IMR-90 (cell line): ENCODE measurements around the gene NBEA. TPM values are rescaled to one million over a fixed set of nuclear protein-coding genes. Genes with fewer than 3 reads are reported as not detected.

Source experiments
- ATAC-seq: fragments of 200-7000 bp; cut with Tn5 transposase; 2 replicates; pipeline ENCODE4 v1.9.1; 2020; ENCODE audit warnings: low read depth, mild to moderate bottlenecking, moderate library complexity
- BruUV-seq: library from RNA; stranded (reverse); fragments of 400-500 nt; replicated peaks from 2 replicates; lab custom pipeline; 2021; lab: Mats Ljungman, UMichigan
- CTCF ChIA-PET: fragments of 300-600 bp; formaldehyde crosslinking; extraction: SDS; loops from one replicate; lab custom pipeline; 2021; ENCODE audit warnings: antibody characterized with exemption; lab: Yijun Ruan, JAX
- POLR2A ChIA-PET: fragments of 300-600 bp; sonication (Branson Sonifier 250); formaldehyde crosslinking; loops from one replicate; lab custom pipeline; 2022; ENCODE audit warnings: antibody characterized with exemption; ENCODE audit not compliant: unreplicated experiment; lab: Charles Lee
- DNase-seq: peaks from one replicate; pipeline ENCODE4 v3.0.0; 2013
- H2AFZ ChIP-seq: replicated peaks from 2 replicates; pipeline ENCODE3; 2013; ENCODE audit warnings: low read length, mild to moderate bottlenecking; ENCODE audit not compliant: poor library complexity
- H2AK5ac ChIP-seq: 2 replicates; pipeline ENCODE4 v1.6.1; 2013; ENCODE audit warnings: low read depth, low read length, inconsistent platforms
- H2AK9ac ChIP-seq: replicated peaks from 2 replicates; pipeline ENCODE3; 2013; ENCODE audit warnings: mild to moderate bottlenecking, low read depth, low read length, moderate library complexity; ENCODE audit not compliant: poor library complexity
- H2BK120ac ChIP-seq: 2 replicates; pipeline ENCODE4 v1.6.1; 2013; ENCODE audit warnings: low read depth, low read length, inconsistent platforms
- H2BK15ac ChIP-seq: 3 replicates; pipeline ENCODE4 v1.6.1; 2013; ENCODE audit warnings: low read depth, low read length, inconsistent platforms
- H2BK20ac ChIP-seq: 2 replicates; pipeline ENCODE4 v1.6.1; 2013; ENCODE audit warnings: low read depth, mild to moderate bottlenecking, inconsistent platforms, low read length, moderate library complexity
- H2BK5ac ChIP-seq: 2 replicates; pipeline ENCODE4 v1.6.1; 2013; ENCODE audit warnings: mild to moderate bottlenecking, low read depth, low read length, inconsistent platforms; ENCODE audit not compliant: poor library complexity, severe bottlenecking
- H3K14ac ChIP-seq: replicated peaks from 2 replicates; pipeline ENCODE4 v1.6.1; 2013; ENCODE audit warnings: low read depth, low read length, inconsistent platforms
- H3K18ac ChIP-seq: 2 replicates; pipeline ENCODE4 v1.6.1; 2013; ENCODE audit warnings: low read depth, low read length, control low read depth
- H3K23ac ChIP-seq: 2 replicates; pipeline ENCODE4 v1.6.1; 2013; ENCODE audit warnings: low read depth, low read length, inconsistent platforms
- H3K27ac ChIP-seq: 2 replicates; pipeline ENCODE4 v1.5.1; 2013; ENCODE audit warnings: mild to moderate bottlenecking, control low read depth, low read length; ENCODE audit not compliant: insufficient read depth
- H3K27me3 ChIP-seq: 2 replicates; pipeline ENCODE4 v1.6.1; 2013; ENCODE audit warnings: low read length; ENCODE audit not compliant: control insufficient read depth, insufficient read depth
- H3K36me3 ChIP-seq: 2 replicates; pipeline ENCODE4 v1.6.1; 2013; ENCODE audit warnings: low read length, mixed read lengths; ENCODE audit not compliant: control insufficient read depth, insufficient read depth
- H3K4ac ChIP-seq: 2 replicates; pipeline ENCODE4 v1.6.1; 2013; ENCODE audit warnings: low read depth, low read length, inconsistent platforms
- H3K4me1 ChIP-seq: 2 replicates; pipeline ENCODE4 v1.6.1; 2013; ENCODE audit warnings: low read length, mixed read lengths; ENCODE audit not compliant: control insufficient read depth, insufficient read depth
- H3K4me2 ChIP-seq: 2 replicates; pipeline ENCODE4 v1.6.1; 2013; ENCODE audit warnings: low read depth, mild to moderate bottlenecking, control low read depth, low read length, moderate library complexity
- H3K4me3 ChIP-seq: 2 replicates; pipeline ENCODE4 v1.5.1; 2013; ENCODE audit warnings: low read depth, mild to moderate bottlenecking, control low read depth, low read length, moderate library complexity; ENCODE audit not compliant: insufficient read depth
- H3K56ac ChIP-seq: 2 replicates; pipeline ENCODE4 v1.6.1; 2013; ENCODE audit warnings: low read length, inconsistent platforms; ENCODE audit not compliant: insufficient read depth; ENCODE audit errors: extremely low read depth
- H3K79me1 ChIP-seq, 2 experiments: 2 replicates each; pipeline ENCODE4 v1.6.1; 2013; ENCODE audit warnings: low read length in 2 of 2, inconsistent platforms in 1 of 2, low read depth in 1 of 2
- H3K9ac ChIP-seq: 2 replicates; pipeline ENCODE4 v1.6.1; 2013; ENCODE audit warnings: low read depth, low read length, control low read depth
- H3K9me1 ChIP-seq: 2 replicates; pipeline ENCODE4 v1.6.1; 2013; ENCODE audit warnings: low read length, inconsistent platforms; ENCODE audit not compliant: insufficient read depth
- H3K9me3 ChIP-seq: 2 replicates; pipeline ENCODE4 v1.6.1; 2013; ENCODE audit warnings: low read length; ENCODE audit not compliant: control insufficient read depth, insufficient read depth
- H4K20me1 ChIP-seq: 2 replicates; pipeline ENCODE4 v1.6.1; 2013; ENCODE audit warnings: low read length, inconsistent platforms; ENCODE audit not compliant: insufficient read depth
- H4K5ac ChIP-seq: 2 replicates; pipeline ENCODE4 v1.6.1; 2013; ENCODE audit warnings: mild to moderate bottlenecking, low read depth, low read length, control low read depth
- H4K8ac ChIP-seq, 2 experiments: 2 replicates each; pipeline ENCODE4 v1.6.1; 2013; ENCODE audit warnings: low read depth in 2 of 2, low read length in 2 of 2, control low read depth in 1 of 2, inconsistent platforms in 1 of 2
- H4K91ac ChIP-seq: 2 replicates; pipeline ENCODE4 v1.6.1; 2013; ENCODE audit warnings: low read depth, low read length, inconsistent platforms; ENCODE audit not compliant: insufficient read depth
- MAFK ChIP-seq: IDR thresholded peaks from 2 replicates; pipeline ENCODE4 v1.6.1; 2012; ENCODE audit warnings: low read depth, low read length, improper control_type of control experiment
- MAZ ChIP-seq: IDR thresholded peaks from 2 replicates; pipeline ENCODE4 v1.6.1; 2012; ENCODE audit warnings: low read depth, mild to moderate bottlenecking, low read length, improper control_type of control experiment, moderate library complexity, borderline replicate concordance
- WGBS, 2 experiments: methylation state at CpG; one replicate each; pipeline versions ENCODE4 v1.1.5 to v1.1.7; 2013; ENCODE audit warnings: missing lambda C conversion rate in 2 of 2; ENCODE audit not compliant: insufficient read length in 1 of 2; ENCODE audit errors: extremely low coverage in 2 of 2; 5-methylcytosine and 5-hydroxymethylcytosine counted together
- dilution Hi-C: fragments of 300-500 bp; cut with HindIII; formaldehyde crosslinking; loops from one replicate; pipeline ENCODE4 v1.14.3; 2018; ENCODE audit warnings: low sequenced_read_pairs; ENCODE audit not compliant: unreplicated experiment
- in situ Hi-C: fragments of 300-500 bp; cut with MboI; formaldehyde crosslinking; loops from 3 replicates; pipeline ENCODE4 v1.14.3; 2019; ENCODE audit warnings: low sequenced_read_pairs, inconsistent platforms, mixed read lengths
- intact Hi-C: fragments of 100-400 bp; cut with micrococcal nuclease; formaldehyde crosslinking; loops from 2 replicates; pipeline ENCODE4 v1.10.0; 2022
- polyA plus RNA-seq, 3 experiments: library from polyadenylated mRNA; depleted of rRNA; stranded (reverse); fragments of >200 nt; gene quantifications; 2 replicates each; pipeline ENCODE4 v1.2.3, GENCODE V29; 2012; ENCODE audit warnings: low replicate concordance in 1 of 3
- total RNA-seq: library from RNA; depleted of rRNA; stranded (reverse); fragments of >200 nt; gene quantifications from 2 replicates; pipeline ENCODE4 v1.2.3, GENCODE V29; 2012

The NBEA gene
- total and polyA plus RNA-seq, 2 of the 4 experiments (the other 2 are of a cell fraction): 0.82 to 2.2 TPM

DNA sequence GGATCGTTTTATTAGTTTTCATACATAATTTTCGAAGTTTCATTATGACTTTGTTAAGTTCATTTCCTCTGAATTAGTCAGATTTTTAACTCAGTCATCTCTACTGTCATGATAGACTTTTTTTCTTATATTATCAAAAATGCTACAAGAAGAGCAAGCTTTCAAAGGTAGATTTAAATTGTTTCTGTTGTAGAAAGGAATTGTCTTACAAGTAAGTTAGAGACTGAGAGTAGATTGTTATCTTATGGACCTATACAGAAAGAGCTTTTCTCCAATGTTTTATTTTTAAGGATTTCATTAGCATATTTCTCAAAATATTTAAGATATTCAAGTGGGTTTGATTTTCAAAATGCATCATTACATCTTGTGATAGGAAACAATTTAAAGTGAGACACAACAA is 531.7 kb downstream of the NBEA start:
- no peak overlapping the region for H2BK120ac ChIP-seq
- DNase-seq (no peak), ATAC-seq (no peak)
- no peak overlapping the region for H2AFZ ChIP-seq
- H4K5ac ChIP-seq: no peak overlapping the region
- H3K4me1 ChIP-seq: no peaks in the 10 kb centered on the region
- H3K27me3 ChIP-seq: peaks cover 61% of the 10 kb centered on the region
- H3K79me1 ChIP-seq: no peaks in the 10 kb centered on the region
- no peak overlapping the region for H3K27ac ChIP-seq
- BruUV-seq: no TSS peak
- H3K18ac ChIP-seq: no peak overlapping the region
- H3K9me1 ChIP-seq: no peaks in the 10 kb centered on the region
- intact Hi-C loops (loop anchor here (10.0 kb wide), 2 partner anchors 251 to 481 kb away; no protein-coding TSS in a partner anchor), in situ Hi-C loops (no loop called here), dilution Hi-C loops (no loop called here)
- peaks cover 6% of the 10 kb centered on the region; the same call in 1 of the 2 replicates for H3K9me3 ChIP-seq
- H3K56ac ChIP-seq: no peak overlapping the region
- POLR2A ChIA-PET: no interaction called here
- H3K4me3 ChIP-seq: no peak overlapping the region
- H2AK5ac ChIP-seq: no peak overlapping the region
- H4K8ac ChIP-seq: no peak overlapping the region
- H2BK5ac ChIP-seq: no peak overlapping the region
- H3K9ac ChIP-seq: no peak overlapping the region
- no peak overlapping the region for H3K23ac ChIP-seq
- H4K91ac ChIP-seq: no peak overlapping the region
- no peak for TF ChIP-seq MAFK
- no peak for TF ChIP-seq MAZ
- no peaks in the 10 kb centered on the region for H4K20me1 ChIP-seq
- H2AK9ac ChIP-seq: no peak overlapping the region
- CTCF ChIA-PET: no interaction called here
- H2BK20ac ChIP-seq: no peak overlapping the region
- no peak overlapping the region for H2BK15ac ChIP-seq
- no peaks in the 10 kb centered on the region for H3K36me3 ChIP-seq
- H3K4me2 ChIP-seq: no peak overlapping the region
- H3K14ac ChIP-seq: no peak overlapping the region
- no peak overlapping the region for H3K4ac ChIP-seq
- WGBS, 2 experiments: no CpG with 5 or more reads among the region's 2 CpGs
